Stimulated activated CD4-positive, alpha-beta T cell treated with anti-CD3 and anti-CD28 coated beads, Interleukin-2, amount 100 ng/mL, for 24 hours (primary cell): Measurements from ENCODE around the gene NTPCR.
A peak's percentile ranks its signal among the peaks of the same experiment; 100 is the strongest.

Source experiments
- DNase-seq, 2 donors: peaks; one replicate each; pipeline ENCODE4 v3.0.0-alpha.2; 2020

The NTPCR gene

DNA sequence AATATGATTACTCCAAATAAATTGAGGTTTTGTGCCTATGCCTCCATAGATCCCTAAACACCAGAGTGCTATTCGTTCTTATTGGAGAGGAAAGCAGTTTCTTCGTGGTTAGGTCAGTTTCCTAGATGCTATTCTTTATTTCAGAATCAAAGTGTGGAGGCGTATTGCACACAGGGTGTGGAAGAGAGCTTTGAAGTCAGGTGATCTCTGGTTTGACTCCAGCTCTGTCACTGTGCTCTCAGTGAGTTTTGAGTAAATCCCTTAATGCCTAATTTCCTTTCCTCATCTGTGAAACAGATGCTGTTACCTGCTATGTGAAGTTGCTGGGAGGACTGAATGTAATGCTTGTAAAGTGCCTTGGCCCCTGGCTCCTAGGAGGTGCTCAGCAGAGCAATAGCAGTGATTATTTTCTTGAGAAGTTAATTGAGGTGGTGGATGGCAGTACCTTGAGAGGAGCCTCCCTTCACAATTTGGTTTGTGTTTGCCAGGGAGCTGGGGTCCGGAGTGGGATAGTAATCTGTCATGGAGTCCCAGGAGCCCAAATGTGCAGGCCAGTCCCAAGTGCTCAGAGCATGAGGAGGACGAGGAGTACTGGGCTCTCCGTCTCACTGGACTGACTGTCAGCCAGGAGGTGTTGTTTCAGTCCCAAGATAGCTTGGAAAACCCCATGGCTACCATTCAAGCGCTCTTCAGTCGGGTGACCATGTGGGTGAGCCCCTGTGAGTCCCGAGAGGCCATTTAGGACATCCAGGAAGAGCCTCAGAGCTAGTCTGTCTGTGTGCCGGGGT, 14.9 kb downstream of the NTPCR start:
- DNase-seq, result no peak

DNA sequence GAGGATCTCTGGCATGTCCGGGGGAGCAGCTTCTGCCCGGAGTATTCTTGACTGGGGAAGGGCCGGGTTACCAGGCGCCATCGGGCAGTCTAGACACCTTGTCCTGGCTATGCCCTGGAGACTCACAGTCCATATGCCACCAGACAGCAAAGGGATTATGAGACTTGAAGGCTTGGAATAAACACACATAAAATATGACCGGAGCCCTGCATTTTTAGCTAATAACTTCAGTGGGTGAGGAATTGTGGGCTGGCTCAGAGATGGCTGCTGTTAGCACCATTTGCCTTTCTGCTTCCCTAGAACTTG, 15.5 kb downstream of the NTPCR start:
- DNase-seq, result no peak

DNA sequence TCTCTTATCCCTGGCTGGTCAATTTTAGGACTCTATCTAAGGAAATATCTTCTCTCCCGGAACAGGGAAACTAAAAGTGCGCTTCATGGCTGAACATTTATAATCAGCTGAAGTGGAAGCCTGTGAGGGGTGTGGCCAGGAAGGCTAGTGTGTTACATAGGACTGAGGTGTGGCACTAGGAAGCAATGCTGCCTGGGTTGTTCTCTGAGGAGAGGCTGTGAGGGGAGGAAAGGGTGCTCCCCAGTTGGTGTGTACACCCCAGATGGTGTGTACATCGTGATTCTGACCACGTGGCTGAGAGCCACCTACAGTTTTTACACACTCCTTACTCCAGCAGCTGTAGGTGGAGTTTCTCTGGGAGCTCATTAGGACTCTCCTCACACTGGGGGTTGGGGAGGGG, 16.3 kb downstream of the NTPCR start:
- DNase-seq, result no peak

DNA sequence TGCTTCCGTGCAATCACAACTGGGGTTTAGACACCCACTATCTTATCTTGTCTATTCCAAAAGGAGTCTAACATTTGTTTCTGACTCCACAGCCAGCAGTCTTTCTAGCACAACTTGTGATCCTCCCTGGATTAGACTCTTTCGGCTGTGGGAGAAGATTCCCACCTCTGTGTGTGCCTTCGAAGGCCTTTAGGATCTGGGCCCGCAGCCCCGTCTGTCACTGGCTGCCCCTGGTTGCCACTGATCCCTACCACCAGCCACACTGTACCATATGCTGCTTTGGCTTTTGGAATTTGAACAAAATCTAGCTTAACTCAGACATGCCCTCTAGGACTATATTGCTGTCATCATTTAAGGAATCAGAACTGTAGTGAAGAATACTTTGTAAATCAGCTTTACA, 18.0 kb downstream of the NTPCR start:
- DNase-seq, result no peak

DNA sequence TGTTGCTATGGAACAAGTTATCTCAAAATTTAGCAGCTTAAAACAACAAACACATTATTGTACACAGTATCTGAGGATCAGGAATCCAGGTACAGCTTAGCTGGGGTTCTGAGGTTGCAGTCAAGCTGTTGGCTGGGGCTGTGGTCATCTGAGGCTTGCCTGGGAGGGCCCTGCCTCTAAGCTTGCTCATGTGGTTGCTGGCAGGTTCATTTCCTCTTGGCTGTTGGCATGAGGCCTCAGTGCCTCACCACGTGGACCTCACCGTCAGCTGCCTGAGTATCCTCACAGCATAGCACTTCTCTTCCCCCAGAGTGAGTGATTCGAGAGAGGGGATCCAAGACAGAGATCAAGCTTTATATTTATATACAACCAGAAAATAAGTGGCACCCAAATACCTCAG, 18.6 kb downstream of the NTPCR start:
- no peak for DNase-seq

DNA sequence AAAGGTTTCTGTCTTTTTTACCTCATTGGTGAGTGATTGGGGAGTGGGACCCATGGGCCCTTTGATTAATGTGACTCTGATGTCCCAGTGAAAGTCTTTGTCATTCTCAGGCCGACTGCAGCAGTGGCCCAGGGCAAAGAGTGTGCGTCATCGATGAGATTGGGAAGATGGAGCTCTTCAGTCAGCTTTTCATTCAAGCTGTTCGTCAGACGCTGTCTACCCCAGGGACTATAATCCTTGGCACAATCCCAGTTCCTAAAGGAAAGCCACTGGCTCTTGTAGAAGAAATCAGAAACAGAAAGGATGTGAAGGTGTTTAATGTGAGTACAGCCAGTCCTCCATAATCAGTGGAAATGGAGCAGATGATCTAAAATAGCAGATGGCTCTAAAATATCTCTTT, 19.4 kb downstream of the NTPCR start:
- DNase-seq, result no peak

DNA sequence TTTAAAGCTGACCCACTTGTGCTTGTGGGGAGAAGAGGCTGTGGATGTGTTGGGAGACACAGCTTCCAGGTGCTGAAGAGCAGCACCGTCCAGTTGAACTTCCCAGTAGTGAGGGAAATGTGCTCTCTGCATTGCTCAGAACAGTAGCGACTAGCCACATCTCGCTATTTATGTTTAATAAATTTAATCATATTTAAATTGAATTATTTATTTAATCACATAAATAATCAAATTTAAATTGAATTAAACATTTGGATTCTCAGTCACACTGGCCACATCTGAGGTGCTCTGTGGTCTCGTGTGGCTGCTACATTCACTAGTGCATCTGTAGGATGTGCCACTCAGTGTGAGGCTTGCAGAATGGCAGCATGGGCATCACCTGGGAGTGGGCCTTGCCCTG, 20.1 kb downstream of the NTPCR start:
- no peak for DNase-seq

DNA sequence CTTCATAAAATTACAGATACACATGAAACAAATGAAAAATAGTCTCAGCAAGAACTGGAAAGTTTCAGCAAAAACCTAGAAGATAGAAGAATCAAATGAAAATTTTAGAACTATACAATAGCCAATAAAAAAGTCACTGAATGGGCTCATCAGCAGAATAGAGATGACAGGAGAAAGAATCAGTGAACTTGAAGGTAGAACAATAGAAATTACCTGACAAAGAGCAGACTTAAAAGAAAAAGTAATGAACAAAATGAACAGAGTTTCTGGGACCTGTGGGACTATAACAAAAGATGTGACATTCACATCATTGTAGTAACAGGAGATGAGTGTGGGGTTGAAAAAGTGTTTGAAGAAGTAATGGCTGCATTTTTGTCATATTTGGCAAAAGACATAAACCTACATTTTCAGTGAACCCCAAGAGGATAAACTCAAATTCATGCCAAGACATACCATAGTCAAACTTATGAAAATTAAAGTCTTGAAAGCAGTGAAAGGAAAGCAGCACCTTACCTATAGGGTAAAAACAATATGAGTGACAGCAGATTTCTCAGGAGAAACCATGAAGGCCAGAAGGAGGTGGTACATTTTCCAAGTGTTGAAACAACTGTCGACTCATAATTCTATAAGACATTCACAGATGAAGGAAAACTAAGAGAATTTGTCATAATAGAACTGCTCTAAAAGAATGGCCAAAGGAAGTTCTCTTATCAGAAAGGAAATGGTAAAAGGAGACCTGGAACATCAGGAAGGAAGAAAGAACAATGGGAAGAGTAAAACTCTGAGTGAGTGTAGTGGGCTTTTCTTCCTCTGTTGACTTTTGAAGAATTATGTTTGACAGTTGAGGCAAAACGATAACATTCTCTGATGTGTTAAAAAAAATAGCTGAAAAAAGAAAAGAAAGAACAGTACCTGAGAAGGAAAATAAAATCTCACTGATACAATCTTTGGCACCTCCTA, 23.5 kb downstream of the NTPCR start:
- no peak for DNase-seq

DNA sequence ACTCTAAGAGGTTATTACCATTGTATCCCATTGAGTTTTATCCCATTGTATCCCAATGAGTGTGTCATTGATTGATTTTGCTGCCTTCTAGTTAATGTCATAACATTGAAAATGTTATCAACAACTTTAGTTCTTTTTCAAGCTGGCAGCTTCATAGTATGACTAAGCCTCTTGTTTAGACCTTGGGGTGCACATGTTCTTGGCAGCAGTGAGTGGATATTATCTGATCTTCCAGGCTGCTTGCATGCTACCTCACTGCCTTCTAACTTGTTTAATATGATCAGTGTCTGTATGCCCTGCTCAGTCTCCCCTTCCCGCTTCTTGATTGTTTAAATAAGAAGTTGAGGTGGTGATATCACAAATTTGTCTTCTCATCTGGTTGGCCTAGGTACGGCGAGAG, 24.6 kb downstream of the NTPCR start:
- no peak for DNase-seq

DNA sequence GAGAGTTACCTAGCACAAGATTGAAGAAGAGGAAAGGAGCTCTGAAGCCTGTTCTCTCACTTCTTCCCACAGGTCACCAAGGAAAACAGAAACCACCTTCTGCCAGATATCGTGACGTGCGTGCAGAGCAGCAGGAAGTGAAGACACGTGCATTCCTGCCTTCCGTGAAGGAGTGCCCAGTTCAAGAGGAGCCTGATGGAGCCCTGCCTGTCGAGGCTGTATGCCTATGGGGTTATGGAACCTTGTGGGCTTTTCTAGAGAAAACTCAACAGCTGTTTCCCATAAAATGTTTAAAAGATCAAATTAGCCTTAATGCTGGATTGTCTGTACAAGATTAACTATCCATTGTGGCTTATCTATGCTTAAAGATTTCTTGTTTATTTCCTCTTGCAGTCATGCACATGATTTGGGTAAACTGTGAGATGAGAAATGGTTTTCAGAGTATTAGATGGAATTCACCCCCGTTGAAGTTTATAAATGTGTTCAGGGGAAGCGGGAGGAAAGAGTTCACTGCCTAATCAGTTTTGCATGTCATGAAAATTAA, 27.8 kb downstream of the NTPCR start:
- DNase-seq, result peak in 1 of 2 donors; percentile 11

DNA sequence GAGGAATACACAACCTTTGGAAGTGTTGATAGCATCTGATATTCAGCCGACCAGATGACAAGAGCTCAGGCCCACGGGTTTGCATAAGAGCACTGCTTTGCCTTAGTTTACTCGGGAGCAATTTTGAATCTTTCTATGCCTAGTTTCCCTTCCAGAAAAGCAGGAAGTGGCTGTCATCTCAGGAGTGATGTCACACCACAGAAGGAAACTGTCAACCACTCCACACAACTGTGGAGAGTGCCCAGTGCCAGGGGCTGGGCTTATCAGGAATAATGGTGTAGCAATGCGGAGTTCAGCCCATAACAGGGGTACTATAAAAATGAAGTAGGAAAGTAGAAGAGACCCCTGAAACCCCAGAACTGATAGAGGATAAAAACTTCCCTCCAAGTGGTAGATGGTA, 28.4 kb downstream of the NTPCR start:
- no peak for DNase-seq

DNA sequence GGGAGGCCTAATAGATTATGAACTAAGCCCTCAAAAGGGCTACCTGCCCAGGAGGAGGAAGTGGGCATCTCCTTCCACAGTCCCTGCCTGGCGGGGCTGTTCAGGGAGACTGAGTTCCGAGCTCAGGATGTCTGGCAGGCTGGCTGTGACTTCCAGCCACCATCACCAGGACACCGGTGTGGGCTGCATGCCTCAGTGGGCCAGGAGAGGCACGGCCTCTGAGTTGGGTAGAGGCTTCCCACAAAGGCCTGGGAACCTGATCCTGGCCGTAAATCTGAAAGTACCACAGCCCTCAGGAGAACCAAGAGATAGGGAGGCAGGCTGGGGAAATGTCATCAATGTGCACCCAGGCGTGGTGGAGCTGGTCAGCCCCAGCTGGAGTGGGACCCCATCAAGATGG, 29.1 kb downstream of the NTPCR start:
- DNase-seq, result no peak

DNA sequence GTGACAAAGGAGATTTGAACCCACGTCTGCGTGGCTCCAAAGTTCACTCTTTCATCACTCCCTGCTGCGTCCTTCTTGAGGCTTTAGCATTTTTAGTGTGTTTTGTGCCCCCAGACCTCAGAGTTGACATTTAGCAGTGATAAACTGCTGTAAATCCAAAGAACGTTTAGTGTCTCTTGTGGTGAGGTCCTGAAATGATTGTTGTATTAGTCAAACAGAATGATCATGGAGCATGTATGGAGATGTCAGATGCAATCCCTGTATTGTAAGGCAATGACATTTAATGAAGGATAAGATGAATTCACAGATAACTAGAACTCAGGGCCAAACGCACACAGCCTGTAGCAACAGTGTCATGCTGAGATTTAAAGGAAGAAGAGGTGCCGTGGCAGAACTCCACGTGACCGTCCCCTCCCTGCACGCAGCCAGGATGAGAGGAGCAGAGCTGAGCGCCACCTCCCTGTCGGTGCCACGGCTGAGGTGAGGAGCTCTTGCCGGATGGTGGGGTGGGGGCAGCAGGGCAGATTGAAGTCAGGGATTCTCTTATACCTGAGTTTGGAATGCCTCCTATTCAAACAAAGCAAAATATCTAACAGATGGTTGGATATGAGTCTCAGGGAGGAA, 30.1 kb downstream of the NTPCR start:
- no peak for DNase-seq

DNA sequence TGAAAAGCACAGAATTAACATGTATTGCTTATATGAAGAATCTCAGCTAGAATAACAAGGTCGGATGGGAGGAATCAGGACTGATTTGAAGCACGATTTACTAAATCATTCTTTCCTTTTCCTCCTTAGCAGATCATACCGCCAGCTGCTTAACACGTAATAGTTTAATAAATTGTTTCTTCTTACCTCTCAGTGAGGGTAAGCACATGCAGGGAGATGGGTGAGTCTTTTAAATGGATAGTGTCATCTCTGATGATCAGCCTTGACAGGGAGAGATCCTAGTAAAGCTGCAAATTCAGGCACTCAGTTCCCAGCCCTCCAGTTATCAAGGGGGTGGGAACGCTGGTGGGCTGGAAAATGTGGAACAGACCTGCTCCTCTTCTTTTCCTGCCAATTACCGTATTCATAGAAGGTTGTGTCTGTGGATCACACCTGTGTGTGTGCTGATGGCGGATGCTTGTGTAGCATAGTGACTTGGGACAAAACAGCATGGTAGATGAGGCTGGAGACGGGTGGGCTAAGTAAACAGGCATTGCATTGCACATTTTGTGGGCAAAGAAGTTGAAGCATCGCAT, 30.7 kb downstream of the NTPCR start:
- no peak for DNase-seq

DNA sequence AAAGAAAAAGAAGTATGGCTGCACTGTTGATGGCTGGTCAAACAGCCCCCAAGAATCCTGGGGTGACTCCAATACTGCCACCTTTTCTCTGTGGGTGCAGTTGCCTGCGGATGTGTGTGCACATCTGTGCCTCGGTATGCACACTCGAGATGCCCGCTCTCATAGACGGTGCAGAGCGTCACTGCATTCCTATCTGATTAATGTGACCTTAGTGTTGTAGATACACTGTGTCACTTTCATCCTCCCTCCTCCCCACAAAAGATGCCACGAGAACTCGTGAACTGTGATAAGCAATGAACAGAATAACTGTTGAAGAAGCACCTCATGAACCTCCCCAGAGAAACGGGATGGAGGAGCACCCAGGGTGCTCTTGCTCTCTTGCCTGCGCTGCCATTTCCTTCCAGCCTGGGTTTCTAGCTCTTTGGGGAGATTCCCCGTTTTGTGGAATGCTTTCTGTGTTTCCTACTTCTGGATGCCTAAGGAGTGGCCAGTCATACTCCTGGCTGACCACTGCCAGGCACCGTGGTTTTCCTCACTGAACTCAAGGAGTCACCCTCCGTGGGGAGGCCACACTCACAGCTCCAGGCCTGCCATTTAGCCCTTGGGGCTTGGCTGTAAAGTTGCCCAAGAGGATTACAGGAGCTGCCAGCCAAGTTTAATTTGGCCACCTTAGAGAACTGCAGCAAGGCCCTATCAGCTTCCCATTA, 32.0 kb downstream of the NTPCR start:
- no peak for DNase-seq

DNA sequence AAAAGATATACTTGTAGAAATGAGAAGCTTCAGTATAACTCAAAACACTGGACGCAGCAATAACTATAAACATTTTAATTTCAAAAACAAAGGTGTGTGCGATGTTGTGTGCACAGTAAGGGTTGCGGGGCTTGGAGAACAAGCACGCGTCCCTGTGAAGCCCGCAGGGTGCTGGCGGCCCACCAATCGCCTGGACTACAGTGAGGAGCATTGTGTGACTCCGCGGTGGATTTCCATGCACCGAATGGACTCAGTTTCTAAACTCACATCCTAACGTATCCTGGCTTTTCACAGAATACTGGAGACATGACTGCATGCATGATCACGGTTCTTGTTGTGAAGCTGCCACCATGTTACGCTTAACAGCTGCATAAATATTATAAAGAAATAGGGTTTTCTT, 33.0 kb downstream of the NTPCR start:
- no peak for DNase-seq

DNA sequence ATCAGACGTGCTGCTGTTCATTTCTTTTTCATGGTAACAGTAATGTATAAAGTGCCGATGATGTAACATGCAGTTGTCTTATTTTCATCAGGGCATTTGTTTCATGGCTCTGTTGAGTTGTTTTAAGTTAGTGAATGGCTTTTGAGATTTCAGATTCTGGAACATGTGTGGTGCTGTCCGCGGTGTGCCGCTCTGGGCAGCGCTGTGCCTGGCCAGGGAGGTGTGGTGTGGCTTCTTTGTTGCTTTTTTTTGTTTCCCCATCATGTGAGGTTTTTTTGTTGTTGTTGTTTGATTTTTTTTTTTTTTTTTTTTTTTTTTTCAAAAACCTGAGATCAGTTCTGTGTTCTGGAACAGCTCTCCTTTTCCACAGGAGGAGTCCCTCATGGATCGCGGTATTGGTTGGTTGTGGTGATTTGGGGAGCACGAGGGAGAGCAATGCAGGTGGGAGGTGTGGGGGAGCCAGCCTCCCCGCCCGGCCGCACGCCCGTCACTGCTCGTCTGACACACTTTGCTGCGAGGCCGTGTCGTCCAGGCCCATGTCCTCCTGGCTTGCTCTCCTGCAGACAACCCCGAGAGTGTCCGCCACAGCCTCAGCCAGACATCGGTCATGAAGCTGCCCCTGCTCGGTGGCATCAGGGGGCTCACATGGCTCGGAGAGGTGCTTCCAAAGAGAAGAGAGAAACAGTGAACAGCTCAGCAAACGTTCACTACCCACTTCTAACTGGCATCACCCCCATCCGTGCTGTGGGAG, 33.6 kb downstream of the NTPCR start:
- no peak for DNase-seq

DNA sequence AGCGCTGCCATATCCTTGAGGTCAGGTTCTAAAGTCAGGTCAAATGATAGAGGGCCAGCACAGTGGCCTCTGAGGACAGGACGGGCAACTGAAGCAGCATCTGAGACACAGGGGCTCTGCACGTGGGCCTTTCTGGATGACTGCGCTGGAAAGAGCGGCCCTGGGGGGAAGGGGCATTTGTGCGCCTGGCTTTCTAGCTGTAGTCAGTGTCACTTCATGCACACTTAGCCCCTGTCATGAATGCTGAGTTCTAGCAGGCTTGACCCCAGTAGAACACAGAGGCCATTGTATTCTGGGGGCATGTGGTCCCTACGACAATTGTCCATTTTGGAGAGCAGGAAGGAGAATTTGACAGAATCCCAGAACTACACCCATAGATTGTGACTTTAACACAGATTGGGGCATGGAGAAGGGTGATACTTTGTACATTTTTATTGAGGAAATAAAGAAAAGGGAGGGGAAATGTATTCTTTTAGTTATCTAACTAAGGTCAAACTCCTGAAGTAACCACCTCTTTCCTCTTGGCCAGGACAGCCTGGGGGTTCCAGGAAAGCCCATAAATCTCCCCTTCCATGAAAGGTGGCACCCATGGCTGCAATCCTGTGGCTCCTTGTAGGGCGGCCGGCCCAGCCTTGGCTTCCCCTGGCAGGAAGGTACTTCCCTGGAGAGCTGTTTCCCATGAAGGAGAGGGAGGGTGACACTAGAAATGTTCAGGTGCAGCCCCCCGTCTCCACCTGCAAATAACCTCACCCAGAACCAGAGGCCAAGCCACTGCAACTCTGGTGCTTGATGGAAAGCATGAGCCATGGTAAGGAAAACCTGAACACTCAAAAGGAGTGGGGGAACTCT, 34.4 kb downstream of the NTPCR start:
- no peak for DNase-seq

DNA sequence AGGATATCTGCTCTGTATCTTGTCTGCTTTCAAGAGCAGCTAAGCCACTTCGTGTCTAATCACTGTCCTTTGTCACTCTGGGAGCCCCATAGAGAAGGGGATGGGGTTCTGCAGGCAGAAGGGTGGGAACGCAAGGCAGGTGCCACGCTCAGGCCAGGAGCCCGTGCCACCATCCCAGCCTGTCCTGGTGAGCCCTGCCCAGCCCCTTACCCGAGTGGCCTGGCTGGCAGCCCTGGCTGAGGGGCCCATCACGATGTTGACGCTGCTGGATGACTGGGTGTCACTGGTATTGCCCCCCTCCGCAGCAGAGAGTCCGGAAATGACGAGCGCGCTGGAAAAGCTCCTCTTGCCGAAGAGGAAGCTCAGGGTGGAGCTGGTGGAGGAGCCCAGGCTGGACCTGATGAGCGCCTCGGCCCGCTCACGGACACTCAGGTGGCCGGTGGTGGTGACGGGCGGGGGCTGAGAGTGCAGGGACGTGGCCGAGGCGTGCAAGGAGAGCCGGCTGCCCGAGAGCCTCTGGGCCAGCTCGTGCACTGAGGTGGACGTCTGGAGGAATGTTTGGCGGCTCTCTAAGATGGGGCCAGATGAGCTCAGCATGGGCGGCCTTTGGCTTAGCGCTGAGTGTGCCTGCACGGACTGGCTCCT, 35.6 kb downstream of the NTPCR start:
- DNase-seq, result no peak

DNA sequence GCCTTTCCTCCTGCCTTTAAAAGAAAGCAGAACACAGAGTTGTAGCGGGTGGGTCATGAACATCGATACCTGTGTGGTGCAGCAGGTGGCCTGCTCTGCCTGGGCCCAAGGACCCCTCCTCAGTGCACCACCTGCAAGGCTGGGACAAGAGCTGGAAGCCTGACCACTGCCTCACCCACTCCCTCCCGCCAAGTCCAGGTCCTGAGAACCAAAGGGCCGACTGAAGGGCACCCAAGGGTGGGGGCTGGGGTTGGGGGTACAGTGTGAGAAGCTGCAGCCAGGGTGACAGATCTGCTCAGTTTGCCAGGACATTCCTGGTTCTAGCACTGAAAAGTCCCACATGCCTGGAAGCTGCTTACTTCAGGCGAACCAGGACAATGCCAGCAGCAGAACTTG, 36.1 kb downstream of the NTPCR start:
- DNase-seq, result no peak
